ENCODE data around the gene ANTXR1.

Gene ANTXR1

GRCh38 chr2:69192176-69192945 is 179.4 kb downstream of the ANTXR1 start:
- Histone ChIP-seq H2AFZ (ENCODE audit: low read depth, low read length) (no peak overlapping the region), H4K20me1 (ENCODE audit: insufficient read depth, low read length) (no peaks in the 10 kb centered on the region), H3K4me3 (ENCODE audit: low read depth in 1 of 2, low read length in 2 of 2) (no peak overlapping the region), H3K36me3 (ENCODE audit: insufficient read depth, low read length) (peaks cover 43% of the 10 kb centered on the region), H3K79me2 (ENCODE audit: insufficient read depth, low read length) (no peaks in the 10 kb centered on the region), H3K9me3 (ENCODE audit: insufficient read depth, low read length, severe bottlenecking) (no peaks in the 10 kb centered on the region), H3K4me2 (ENCODE audit: insufficient read depth, low read length) (no peak overlapping the region), H3K27ac (ENCODE audit: low read length) (no peak overlapping the region), H3K27me3 (ENCODE audit: insufficient read depth, low read length, poor library complexity) (no peaks in the 10 kb centered on the region), H3K9ac (ENCODE audit: low read depth, low read length) (no peak overlapping the region), H3K4me1 (ENCODE audit: insufficient read depth, low read length) (no peaks in the 10 kb centered on the region)
- ATAC-seq (ENCODE audit: insufficient read depth, low read depth) (no peak), DNase-seq (no peak)
- TF ChIP-seq CTCF (IDR thresholded peaks at IDR 0.05; ENCODE audit: borderline replicate concordance, extremely low read depth, low read length, poor library complexity, severe bottlenecking) = no peak
- no peak for TF ChIP-seq EZH2 (IDR thresholded peaks at IDR 0.05; ENCODE audit: borderline replicate concordance, low read depth, low read length, severe bottlenecking)

GRCh38 chr2:69195706-69196105 is 182.7 kb downstream of the ANTXR1 start:
- TF ChIP-seq EZH2 (IDR thresholded peaks at IDR 0.05; ENCODE audit: borderline replicate concordance, low read depth, low read length, severe bottlenecking) (no peak), CTCF (IDR thresholded peaks at IDR 0.05; ENCODE audit: borderline replicate concordance, extremely low read depth, low read length, poor library complexity, severe bottlenecking) (no peak)
- H3K27ac ChIP-seq (ENCODE audit: low read length) = no peak overlapping the region
- DNase-seq = no peak
- no peaks in the 10 kb centered on the region for H4K20me1 ChIP-seq (ENCODE audit: insufficient read depth, low read length)
- no peak overlapping the region for H3K4me2 ChIP-seq (ENCODE audit: insufficient read depth, low read length)
- no peak overlapping the region for H3K4me3 ChIP-seq (ENCODE audit: low read depth in 1 of 2, low read length in 2 of 2)
- ATAC-seq (ENCODE audit: insufficient read depth, low read depth) = no peak
- H3K9me3 ChIP-seq (ENCODE audit: insufficient read depth, low read length, severe bottlenecking) = no peaks in the 10 kb centered on the region
- H3K9ac ChIP-seq (ENCODE audit: low read depth, low read length) = no peak overlapping the region
- no peaks in the 10 kb centered on the region for H3K27me3 ChIP-seq (ENCODE audit: insufficient read depth, low read length, poor library complexity)
- no peak overlapping the region for H2AFZ ChIP-seq (ENCODE audit: low read depth, low read length)
- H3K4me1 ChIP-seq (ENCODE audit: insufficient read depth, low read length) = no peaks in the 10 kb centered on the region
- H3K79me2 ChIP-seq (ENCODE audit: insufficient read depth, low read length) = no peaks in the 10 kb centered on the region
- H3K36me3 ChIP-seq (ENCODE audit: insufficient read depth, low read length) = peaks cover 47% of the 10 kb centered on the region

- Histone ChIP-seq H4K20me1 (ENCODE audit: insufficient read depth, low read length) (no peaks in the 10 kb centered on the region), H3K27ac (ENCODE audit: low read length) (no peak overlapping the region), H3K9ac (ENCODE audit: low read depth, low read length) (no peak overlapping the region), H3K9me3 (ENCODE audit: insufficient read depth, low read length, severe bottlenecking) (no peaks in the 10 kb centered on the region), H3K4me3 (ENCODE audit: low read depth in 1 of 2, low read length in 2 of 2) (no peak overlapping the region), H3K4me2 (ENCODE audit: insufficient read depth, low read length) (no peak overlapping the region), H3K36me3 (ENCODE audit: insufficient read depth, low read length) (peaks cover 54% of the 10 kb centered on the region), H2AFZ (ENCODE audit: low read depth, low read length) (no peak overlapping the region), H3K4me1 (ENCODE audit: insufficient read depth, low read length) (no peaks in the 10 kb centered on the region), H3K27me3 (ENCODE audit: insufficient read depth, low read length, poor library complexity) (no peaks in the 10 kb centered on the region), H3K79me2 (ENCODE audit: insufficient read depth, low read length) (no peaks in the 10 kb centered on the region)
- DNase-seq (no peak), ATAC-seq (ENCODE audit: insufficient read depth, low read depth) (no peak)
- TF ChIP-seq EZH2 (IDR thresholded peaks at IDR 0.05; ENCODE audit: borderline replicate concordance, low read depth, low read length, severe bottlenecking) (no peak), CTCF (IDR thresholded peaks at IDR 0.05; ENCODE audit: borderline replicate concordance, extremely low read depth, low read length, poor library complexity, severe bottlenecking) (no peak)
These were observed 183.5 kb downstream of the ANTXR1 start for GRCh38 chr2:69196327-69197117.

Data from DND-41 (cell line).